C4-2B (cell line): Measurements from ENCODE around the gene TPI1.
"Not testable (repeated sequence)": the region's sequence is repeated elsewhere in the genome, so short reads cannot be mapped to it uniquely, and the experiment has no call there.

Experiments used
- H3K27ac ChIP-seq: fragments of 450-650 bp; 2 replicates; pipeline ENCODE4 v1.5.1; 2017
- CTCF ChIP-seq: fragments of 450-650 bp; conservative IDR thresholded peaks from 2 replicates; pipeline ENCODE4 v1.5.1; 2017; ENCODE audit warnings: mild to moderate bottlenecking
- ZFX ChIP-seq: fragments of 450-650 bp; IDR thresholded peaks from 2 replicates; pipeline ENCODE4 v1.6.1; 2017

Gene TPI1

GRCh38 chr12:6858799-6859198, 8.5 kb upstream of the TPI1 start:
- H3K27ac ChIP-seq: no peak overlapping the region
- TF ChIP-seq ZFX: no peak

- TF ChIP-seq CTCF: no peak
- no peak for TF ChIP-seq ZFX
- H3K27ac ChIP-seq: no peak overlapping the region
Observed at GRCh38 chr12:6860116-6860515, 7.2 kb upstream of the TPI1 start.

- H3K27ac ChIP-seq: no peak overlapping the region
- TF ChIP-seq CTCF (no peak), ZFX (no peak)
Observed at GRCh38 chr12:6860942-6861341, 6.4 kb upstream of the TPI1 start.

- no peak overlapping the region for H3K27ac ChIP-seq
- TF ChIP-seq ZFX: no peak
- no peak for TF ChIP-seq CTCF
Observed at GRCh38 chr12:6861391-6861790, 5.9 kb upstream of the TPI1 start.

- TF ChIP-seq CTCF: no peak
- no peak for TF ChIP-seq ZFX
- H3K27ac ChIP-seq: no peak overlapping the region
Observed at GRCh38 chr12:6863033-6863432, 4.3 kb upstream of the TPI1 start.

- H3K27ac ChIP-seq: no peak overlapping the region
- no peak for TF ChIP-seq CTCF
- TF ChIP-seq ZFX: no peak
Observed at GRCh38 chr12:6863586-6864321, 3.6 kb upstream of the TPI1 start.

GRCh38 chr12:6865307-6865706, 2.0 kb upstream of the TPI1 start:
- H3K27ac ChIP-seq: not testable (repeated sequence)

GRCh38 chr12:6866163-6866919, 990 bp upstream of the TPI1 start:
- H3K27ac ChIP-seq: peak overlapping the region; percentile 100
- no peak for TF ChIP-seq ZFX
- TF ChIP-seq CTCF: no peak
